Karpas-422 (cell line): ENCODE measurements around the gene CD9. TPM values are rescaled to one million over a fixed set of nuclear protein-coding genes. Genes with fewer than 3 reads are reported as not detected.

Source experiments
- DNase-seq: peaks from one replicate; pipeline ENCODE4 v3.0.0-alpha.2; 2015
- H2AFZ ChIP-seq: fragments of 200-600 bp; sonication (generic); 2 replicates; pipeline ENCODE4 v1.6.1; 2014; ENCODE audit warnings: antibody characterized with exemption, low read length, mixed read lengths
- H3K27ac ChIP-seq: fragments of 200-600 bp; sonication (generic); 2 replicates; pipeline ENCODE4 v1.5.1; 2014; ENCODE audit warnings: mild to moderate bottlenecking, low read length, moderate library complexity
- H3K27me3 ChIP-seq: fragments of 200-600 bp; sonication (generic); 2 replicates; pipeline ENCODE4 v1.6.1; 2014; ENCODE audit warnings: low read length, mixed read lengths
- H3K36me3 ChIP-seq: fragments of 200-600 bp; sonication (generic); 2 replicates; pipeline ENCODE4 v1.6.1; 2014; ENCODE audit warnings: low read length, mixed read lengths; ENCODE audit not compliant: insufficient read depth
- H3K4me1 ChIP-seq: fragments of 200-600 bp; sonication (generic); 2 replicates; pipeline ENCODE4 v1.6.1; 2014; ENCODE audit warnings: mild to moderate bottlenecking, low read length, mixed read lengths
- H3K4me2 ChIP-seq: fragments of 200-600 bp; sonication (generic); 2 replicates; pipeline ENCODE4 v1.6.1; 2014; ENCODE audit warnings: low read length, low read depth, mild to moderate bottlenecking; ENCODE audit not compliant: poor library complexity, severe bottlenecking
- H3K4me3 ChIP-seq: fragments of 200-600 bp; sonication (generic); 2 replicates; pipeline ENCODE4 v1.5.1; 2014; ENCODE audit warnings: mild to moderate bottlenecking, antibody characterized with exemption, low read length, mixed read lengths
- H3K79me2 ChIP-seq: fragments of 200-600 bp; sonication (generic); 2 replicates; pipeline ENCODE4 v1.6.1; 2014; ENCODE audit warnings: mild to moderate bottlenecking, low read length, mixed read lengths
- H3K9ac ChIP-seq: fragments of 200-600 bp; sonication (generic); 2 replicates; pipeline ENCODE4 v1.6.0; 2014; ENCODE audit warnings: low read length
- H3K9me2 ChIP-seq: fragments of 200-600 bp; sonication (generic), shearing (Covaris generic); replicated peaks from 2 replicates; pipeline ENCODE4 v1.6.0; 2014; ENCODE audit warnings: mild to moderate bottlenecking, low read length, moderate library complexity; ENCODE audit not compliant: insufficient read depth
- H3K9me3 ChIP-seq: fragments of 300-700, 200-600 bp; sonication (generic); 2 replicates; pipeline ENCODE4 v1.6.1; 2014; ENCODE audit warnings: low read length, mixed read lengths
- H4K20me1 ChIP-seq: fragments of 200-600 bp; sonication (generic); 2 replicates; pipeline ENCODE4 v1.6.1; 2014; ENCODE audit warnings: mild to moderate bottlenecking, antibody characterized with exemption, low read length, low read depth; ENCODE audit not compliant: insufficient read depth
- total RNA-seq: library from RNA; depleted of rRNA; stranded (reverse); fragments of >200 nt; shearing (Covaris generic); gene quantifications from 2 replicates; pipeline ENCODE4 v1.2.3, GENCODE V29; 2014; ENCODE audit warnings: low replicate concordance

CD9 gene
- total RNA-seq, 1 experiment from 2014 or later: not detected

GRCh38 chr12:6264402-6265037, 64.3 kb downstream of the CD9 start:
- Histone ChIP-seq H3K27ac (no peak overlapping the region), H2AFZ (no peak overlapping the region), H3K9me3 (no peaks in the 10 kb centered on the region), H3K4me3 (no peak overlapping the region), H3K27me3 (no peaks in the 10 kb centered on the region), H3K4me2 (no peak overlapping the region), H3K79me2 (no peaks in the 10 kb centered on the region), H4K20me1 (no peaks in the 10 kb centered on the region), H3K36me3 (no peaks in the 10 kb centered on the region), H3K4me1 (peaks cover 6% of the 10 kb centered on the region), H3K9ac (no peak overlapping the region), H3K9me2 (no peaks in the 10 kb centered on the region)
- DNase-seq: no peak

DNA sequence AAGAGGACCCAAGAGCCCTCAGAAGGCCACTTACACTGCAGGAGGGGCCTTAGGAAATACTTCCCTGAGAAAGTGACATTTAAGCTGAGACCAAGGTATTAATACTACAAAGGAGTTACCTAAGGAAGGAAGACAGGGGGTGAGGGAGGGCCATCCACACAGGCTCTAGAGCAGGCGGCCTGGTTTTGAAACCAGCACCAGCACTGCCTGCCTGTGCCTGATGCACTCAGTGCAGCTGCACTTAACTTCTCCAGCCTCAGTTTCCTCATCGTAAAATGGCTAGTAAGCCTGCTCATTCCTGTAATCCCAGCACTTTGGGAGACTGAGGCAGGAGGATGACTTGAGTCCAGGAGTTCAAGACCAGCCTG, 64.8 kb downstream of the CD9 start:
- Histone ChIP-seq H3K4me3 (no peak overlapping the region), H3K27ac (no peak overlapping the region), H3K4me2 (no peak overlapping the region), H3K36me3 (no peaks in the 10 kb centered on the region), H2AFZ (no peak overlapping the region), H3K27me3 (no peaks in the 10 kb centered on the region), H3K9me3 (no peaks in the 10 kb centered on the region), H3K9ac (no peak overlapping the region), H4K20me1 (no peaks in the 10 kb centered on the region), H3K9me2 (no peaks in the 10 kb centered on the region), H3K4me1 (peaks cover 6% of the 10 kb centered on the region), H3K79me2 (no peaks in the 10 kb centered on the region)
- DNase-seq: no peak

DNA sequence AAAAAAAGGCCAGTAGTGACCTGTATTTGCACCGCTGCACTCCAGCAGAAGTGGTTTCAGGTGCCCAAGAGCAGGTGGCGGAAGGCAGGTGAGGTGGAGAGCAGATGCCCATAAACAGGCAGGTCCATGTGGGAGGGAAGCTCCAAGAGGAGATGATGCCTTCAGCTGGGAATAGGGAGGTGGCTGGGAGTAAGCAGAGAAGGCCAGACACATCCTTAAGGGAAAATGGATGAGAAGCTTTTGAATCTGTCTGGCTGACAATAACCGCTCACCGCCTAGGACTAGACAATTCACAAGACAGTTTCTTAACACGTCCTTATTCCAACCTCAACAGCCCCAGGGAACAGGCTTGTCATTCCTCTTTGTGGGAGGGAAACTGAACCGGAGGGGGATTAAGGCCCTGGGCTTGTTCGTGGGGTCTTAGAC, 66.4 kb downstream of the CD9 start:
- no peak overlapping the region for H3K9ac ChIP-seq

GRCh38 chr12:6266971-6267721, 66.9 kb downstream of the CD9 start:
- Histone ChIP-seq H2AFZ (no peak overlapping the region), H3K4me3 (no peak overlapping the region), H3K27me3 (no peaks in the 10 kb centered on the region), H3K9me2 (no peaks in the 10 kb centered on the region), H3K4me1 (peaks cover 6% of the 10 kb centered on the region), H3K9me3 (no peaks in the 10 kb centered on the region), H3K36me3 (no peaks in the 10 kb centered on the region), H4K20me1 (no peaks in the 10 kb centered on the region), H3K4me2 (no peak overlapping the region), H3K9ac (no peak overlapping the region), H3K79me2 (no peaks in the 10 kb centered on the region), H3K27ac (no peak overlapping the region)
- no peak for DNase-seq

More for the DNA sequence above, 66.4 kb downstream of the CD9 start:
- H3K4me2 ChIP-seq: no peak overlapping the region
- no peak overlapping the region for H3K4me3 ChIP-seq
- no peaks in the 10 kb centered on the region for H3K36me3 ChIP-seq
- no peaks in the 10 kb centered on the region for H3K9me3 ChIP-seq
- H4K20me1 ChIP-seq: no peaks in the 10 kb centered on the region
- no peak for DNase-seq
- no peaks in the 10 kb centered on the region for H3K9me2 ChIP-seq
- H3K27me3 ChIP-seq: no peaks in the 10 kb centered on the region
- no peak overlapping the region for H3K27ac ChIP-seq
- no peak overlapping the region for H2AFZ ChIP-seq
- no peaks in the 10 kb centered on the region for H3K79me2 ChIP-seq
- H3K4me1 ChIP-seq: peaks cover 6% of the 10 kb centered on the region

GRCh38 chr12:6268484-6269157, 68.4 kb downstream of the CD9 start:
- H3K9me2 ChIP-seq: no peaks in the 10 kb centered on the region
- no peaks in the 10 kb centered on the region for H3K27me3 ChIP-seq
- H3K79me2 ChIP-seq: no peaks in the 10 kb centered on the region
- H4K20me1 ChIP-seq: no peaks in the 10 kb centered on the region
- no peak for DNase-seq
- H3K27ac ChIP-seq: no peak overlapping the region
- no peak overlapping the region for H3K4me2 ChIP-seq
- H2AFZ ChIP-seq: no peak overlapping the region
- H3K9me3 ChIP-seq: no peaks in the 10 kb centered on the region
- no peak overlapping the region for H3K9ac ChIP-seq
- H3K4me3 ChIP-seq: no peak overlapping the region
- peaks cover 6% of the 10 kb centered on the region for H3K4me1 ChIP-seq
- no peaks in the 10 kb centered on the region for H3K36me3 ChIP-seq

DNA sequence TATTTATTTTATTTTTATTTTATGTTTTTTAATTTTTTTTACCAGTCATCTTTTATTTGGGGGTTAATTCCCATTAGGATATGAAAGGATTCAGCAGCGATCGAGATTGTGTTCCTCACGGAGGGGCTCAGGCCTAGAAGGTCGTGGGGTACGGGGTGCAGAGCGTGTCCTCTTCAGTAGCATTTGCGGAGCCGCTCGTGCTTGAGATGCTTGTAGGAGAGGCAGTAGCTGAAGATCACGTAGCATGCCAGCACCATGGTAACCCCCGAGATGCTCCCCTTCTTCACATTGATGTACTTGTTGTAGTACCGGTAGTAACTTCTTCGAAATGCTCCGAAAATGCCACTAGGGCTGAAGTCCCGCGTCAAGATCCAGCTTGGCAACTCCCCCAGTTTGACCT, 69.8 kb downstream of the CD9 start:
- Histone ChIP-seq H3K4me2 (no peak overlapping the region), H3K27me3 (no peaks in the 10 kb centered on the region), H3K4me3 (no peak overlapping the region), H3K27ac (no peak overlapping the region), H3K4me1 (no peaks in the 10 kb centered on the region), H3K79me2 (no peaks in the 10 kb centered on the region), H3K9me2 (no peaks in the 10 kb centered on the region), H4K20me1 (0 out of 2 replicates have a peak, but pooled peaks cover 1% of the 10 kb centered on the region), H3K36me3 (no peaks in the 10 kb centered on the region), H3K9ac (no peak overlapping the region), H2AFZ (no peak overlapping the region), H3K9me3 (no peaks in the 10 kb centered on the region)
- no peak for DNase-seq

DNA sequence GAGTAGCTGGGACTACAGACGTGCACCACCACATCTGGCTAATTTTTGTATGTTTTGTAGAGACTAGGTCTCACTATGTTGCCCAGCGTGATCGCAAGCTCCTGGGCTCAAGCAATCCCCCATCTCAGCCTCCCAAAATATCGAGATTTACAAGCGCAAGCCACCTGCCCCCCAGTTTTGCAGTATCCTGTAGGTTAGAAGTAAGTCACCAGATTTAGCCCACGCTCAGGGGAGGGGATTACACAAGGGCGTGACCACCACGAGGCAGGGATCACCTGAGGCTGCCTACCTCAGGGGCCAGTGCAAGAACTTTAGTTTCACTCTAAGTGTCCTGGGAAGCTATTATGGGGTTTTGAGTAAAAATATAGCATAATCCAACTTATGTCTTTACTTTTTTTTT, 71.1 kb downstream of the CD9 start:
- Histone ChIP-seq H3K27ac (no peak overlapping the region), H3K36me3 (no peaks in the 10 kb centered on the region), H3K9me3 (no peaks in the 10 kb centered on the region)

More for the DNA sequence above, 71.1 kb downstream of the CD9 start:
- H3K27me3 ChIP-seq: no peaks in the 10 kb centered on the region
- 0 out of 2 replicates have a peak, but pooled peaks cover 3% of the 10 kb centered on the region for H4K20me1 ChIP-seq
- H3K4me3 ChIP-seq: no peak overlapping the region
- no peaks in the 10 kb centered on the region for H3K4me1 ChIP-seq
- no peaks in the 10 kb centered on the region for H3K9me2 ChIP-seq
- no peak overlapping the region for H2AFZ ChIP-seq
- H3K9ac ChIP-seq: no peak overlapping the region
- no peak overlapping the region for H3K4me2 ChIP-seq
- no peaks in the 10 kb centered on the region for H3K79me2 ChIP-seq
- no peak for DNase-seq
